GM19468 (cell line): ENCODE measurements around the gene ZNF780B.

Experiments used
- ATAC-seq: cut with Tn5 transposase; IDR thresholded peaks from one replicate; pipeline ENCODE4 v1.9.1; 2021; ENCODE audit warnings: mild to moderate bottlenecking, moderate library complexity, moderate number of reproducible peaks; ENCODE audit not compliant: unreplicated experiment; ENCODE audit errors: extremely low read depth

Gene ZNF780B

DNA sequence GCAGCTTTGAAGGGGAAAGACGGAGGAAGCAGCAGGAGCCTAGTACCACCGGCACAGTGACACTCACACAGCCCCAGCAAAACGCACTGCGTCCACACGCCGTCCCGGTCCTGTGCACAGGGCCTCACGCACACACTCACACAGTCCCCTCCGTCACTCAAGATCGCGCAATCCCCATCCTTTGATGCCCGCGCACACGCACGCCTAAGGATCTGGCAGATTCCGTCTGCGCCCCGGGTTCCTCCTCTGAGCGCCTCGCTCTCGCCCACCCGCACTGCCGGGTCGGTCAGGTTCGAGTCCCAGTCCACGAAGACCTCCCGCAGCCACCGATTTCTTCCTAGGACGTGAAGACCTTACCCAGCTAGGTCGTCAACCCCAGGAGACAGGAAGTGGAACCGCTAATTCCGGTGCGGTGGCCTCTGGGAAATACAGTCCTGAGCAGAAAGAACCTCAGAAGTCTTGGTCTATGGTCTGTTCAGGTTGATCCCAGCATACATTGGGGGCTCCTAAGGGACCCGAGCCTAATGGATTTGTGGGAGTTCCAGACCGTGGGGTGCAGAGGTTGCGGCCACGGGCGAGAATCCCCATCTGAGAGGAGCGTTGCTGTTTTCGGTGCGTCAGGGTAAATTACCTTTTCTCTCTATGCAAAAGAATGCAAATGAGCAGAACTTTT lies at the start of gene ZNF780B:
Gene ZNF780B, minus strand, starts transcription at position 400 of the 673 bp plus-strand sequence. CDS start 5,899 bp downstream, outside the sequence.
- peak; percentile 43 for ATAC-seq

DNA sequence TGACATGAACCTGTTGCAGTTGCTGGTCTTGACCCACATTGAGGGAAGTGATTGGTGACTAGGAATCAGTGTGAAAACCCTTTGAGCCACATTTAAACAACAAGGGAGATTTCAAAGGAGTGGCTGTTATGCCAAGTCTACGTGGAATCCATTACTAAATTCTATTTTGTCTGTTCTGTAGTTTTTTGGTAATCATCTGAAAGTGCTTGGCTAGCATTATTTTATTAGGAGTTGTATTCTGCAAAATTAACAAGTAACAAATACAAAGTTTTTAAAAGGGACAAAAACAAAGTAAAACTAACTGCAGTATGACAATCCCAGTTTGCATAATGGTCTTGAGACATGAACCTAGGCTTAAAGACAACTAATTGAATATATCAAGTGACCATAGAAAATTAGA lies 48.7 kb upstream of the ZNF780B start:
- ATAC-seq: no peak

DNA sequence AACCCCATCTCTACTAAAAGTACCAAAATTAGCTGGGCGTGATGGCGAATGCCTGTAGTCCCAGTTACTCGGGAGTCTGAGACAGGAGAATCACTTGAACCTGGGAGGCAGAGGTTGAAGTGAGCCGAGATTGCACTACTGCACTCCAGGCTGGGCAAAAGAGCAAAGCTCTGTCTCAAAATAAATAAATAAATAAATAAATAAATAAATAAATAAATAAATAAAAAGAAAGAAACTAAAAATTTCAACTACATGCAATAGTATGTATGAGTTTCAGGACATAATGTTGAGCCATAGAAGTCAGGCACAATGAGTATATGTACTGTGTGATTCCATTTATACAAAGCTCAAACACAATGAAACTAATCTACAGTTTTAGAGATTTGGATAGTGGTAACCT lies 47.6 kb upstream of the ZNF780B start:
- no peak for ATAC-seq

DNA sequence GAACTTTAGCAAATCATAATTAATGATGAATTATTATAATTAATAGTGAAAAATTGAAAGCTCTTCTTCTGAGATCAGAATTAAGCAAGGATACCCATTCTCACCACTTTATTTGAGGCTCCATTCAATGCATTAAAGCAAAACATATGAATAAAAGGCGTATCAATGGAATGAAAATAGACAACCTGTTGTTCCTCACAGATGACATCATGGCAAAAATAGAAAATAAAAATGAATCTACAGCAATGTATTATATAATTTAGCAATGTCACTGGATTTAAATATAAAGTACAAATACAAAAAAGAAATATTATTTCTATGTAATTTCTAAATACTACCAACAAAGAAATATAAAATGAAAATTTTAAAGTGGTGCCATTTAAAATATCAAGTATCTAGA lies 45.8 kb upstream of the ZNF780B start:
- no peak for ATAC-seq

DNA sequence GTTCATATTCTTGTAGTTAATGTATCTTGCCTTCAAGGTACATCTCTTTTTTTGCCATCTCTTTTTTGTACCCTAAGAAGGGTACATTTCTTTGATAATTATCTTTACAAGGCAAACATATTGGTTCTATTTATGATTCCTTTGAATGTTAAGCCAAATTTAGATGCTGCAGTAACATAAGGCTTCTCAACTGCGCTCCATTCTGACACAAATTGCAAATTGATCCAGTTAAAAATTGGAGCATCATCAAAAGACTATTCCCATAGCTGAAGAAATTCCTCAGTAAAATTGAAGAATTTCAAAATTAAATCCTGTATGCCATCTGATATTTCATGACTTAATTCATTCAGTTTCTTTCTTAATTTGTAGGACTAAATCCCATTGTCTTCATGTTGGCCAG lies 37.4 kb upstream of the ZNF780B start:
- no peak for ATAC-seq

DNA sequence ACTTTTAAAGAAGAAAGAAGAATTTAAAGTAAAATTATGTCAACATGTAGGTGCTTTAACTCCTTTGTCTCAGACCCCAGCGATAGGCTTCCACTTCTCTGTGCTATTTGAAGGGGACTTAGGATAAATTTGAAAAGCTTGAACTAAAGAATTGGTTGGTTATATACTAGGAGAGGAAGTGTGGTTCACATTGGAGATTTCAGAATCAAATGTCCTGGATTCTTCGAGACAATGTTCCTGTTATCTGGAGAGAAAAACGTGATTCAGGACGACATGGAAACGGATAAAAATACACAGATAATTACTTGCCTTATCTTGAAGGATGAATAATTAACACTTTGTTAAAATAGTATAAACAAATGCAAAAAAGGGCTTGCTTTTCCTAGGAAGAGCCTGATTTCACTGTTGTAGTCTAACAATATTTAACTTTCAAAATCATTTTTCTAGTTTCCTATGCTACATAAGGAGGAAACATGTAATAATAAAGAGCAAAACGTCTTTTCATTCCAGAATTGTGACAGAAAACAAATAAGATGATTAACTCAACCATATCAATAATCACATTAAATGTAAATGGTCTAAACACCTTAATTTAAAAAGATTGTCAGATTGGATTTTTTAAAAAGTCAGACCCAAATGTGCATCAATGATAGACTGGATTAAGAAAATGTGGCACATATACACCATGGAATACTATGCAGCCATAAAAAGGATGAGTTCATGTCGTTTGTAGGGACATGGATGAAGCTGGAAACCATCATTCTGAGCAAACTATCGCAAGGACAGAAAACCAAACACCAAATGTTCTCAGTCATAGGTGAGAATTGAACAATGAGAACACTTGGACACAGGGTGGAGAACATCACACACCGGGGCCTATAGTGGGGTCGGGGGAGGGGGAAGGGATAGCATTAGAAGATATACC lies 35.4 kb upstream of the ZNF780B start:
- ATAC-seq: no peak

DNA sequence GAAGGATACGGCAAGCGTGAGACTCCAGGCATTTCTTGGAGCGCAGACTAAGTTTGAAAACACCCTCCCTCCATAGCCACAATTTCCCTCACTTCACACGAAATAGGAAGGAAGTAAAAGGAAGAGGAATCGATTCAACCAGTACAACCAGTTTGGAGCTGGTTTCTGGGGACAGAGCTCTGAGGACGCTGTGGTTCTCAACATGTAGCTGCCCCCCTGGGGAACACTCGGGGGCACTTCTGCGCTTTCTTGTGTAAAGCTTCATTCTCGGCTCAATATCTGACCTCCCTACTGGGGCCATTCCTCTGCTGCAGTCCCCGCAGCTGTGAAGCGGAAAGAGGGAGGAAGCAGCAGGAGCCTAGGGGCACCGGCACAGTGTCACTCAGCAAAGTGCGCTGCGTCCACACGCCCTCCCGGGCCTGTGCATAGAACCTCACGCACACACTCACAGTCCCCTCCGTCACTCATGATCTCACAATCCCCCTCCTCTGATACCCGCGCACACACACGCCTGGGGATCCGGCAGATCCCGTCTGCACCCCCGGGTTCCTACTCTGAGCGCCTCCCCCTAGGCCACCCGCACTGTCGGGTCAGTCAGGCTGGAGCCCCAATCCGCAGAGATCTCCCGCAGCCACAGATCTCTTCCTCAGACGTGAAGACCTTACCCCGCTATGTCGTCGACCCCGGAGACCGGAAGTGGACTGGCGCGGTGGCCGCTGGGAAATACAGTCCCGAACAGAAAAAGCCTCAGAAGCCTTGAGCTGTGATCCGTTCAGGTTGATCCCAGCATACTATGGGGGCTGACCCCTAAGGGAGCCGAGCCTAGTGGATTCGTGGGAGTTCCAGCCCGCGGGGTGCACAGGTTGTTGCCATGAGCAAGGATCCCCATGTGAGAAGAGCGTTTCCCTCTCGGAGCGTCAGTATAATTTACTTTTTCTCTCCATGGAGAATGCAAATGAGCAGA lies 34.5 kb upstream of the ZNF780B start, which contains the start of gene ZNF780A:
Gene ZNF780A, minus strand, starts transcription at position 703 of the 964 bp plus-strand sequence. CDS start 6,190 bp downstream, outside the sequence.
- peak; percentile 62 for ATAC-seq

DNA sequence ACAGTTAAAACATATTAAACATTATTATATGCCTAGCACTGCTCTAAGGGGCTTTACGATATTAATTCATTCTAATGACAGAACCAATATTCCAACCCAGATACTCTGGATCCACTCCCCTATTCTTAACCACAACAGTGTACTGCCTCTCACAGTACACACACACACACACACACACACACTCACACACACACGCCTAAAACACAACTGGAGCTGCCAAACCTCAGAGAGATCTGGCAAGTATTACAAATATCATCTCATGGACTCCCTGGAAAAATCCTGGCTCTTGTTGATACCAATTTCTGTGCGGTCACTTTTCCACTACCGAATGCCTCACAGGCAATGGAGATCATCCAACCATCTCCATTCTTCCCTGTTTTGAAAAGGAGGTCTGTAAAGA lies 33.4 kb upstream of the ZNF780B start:
- no peak for ATAC-seq

DNA sequence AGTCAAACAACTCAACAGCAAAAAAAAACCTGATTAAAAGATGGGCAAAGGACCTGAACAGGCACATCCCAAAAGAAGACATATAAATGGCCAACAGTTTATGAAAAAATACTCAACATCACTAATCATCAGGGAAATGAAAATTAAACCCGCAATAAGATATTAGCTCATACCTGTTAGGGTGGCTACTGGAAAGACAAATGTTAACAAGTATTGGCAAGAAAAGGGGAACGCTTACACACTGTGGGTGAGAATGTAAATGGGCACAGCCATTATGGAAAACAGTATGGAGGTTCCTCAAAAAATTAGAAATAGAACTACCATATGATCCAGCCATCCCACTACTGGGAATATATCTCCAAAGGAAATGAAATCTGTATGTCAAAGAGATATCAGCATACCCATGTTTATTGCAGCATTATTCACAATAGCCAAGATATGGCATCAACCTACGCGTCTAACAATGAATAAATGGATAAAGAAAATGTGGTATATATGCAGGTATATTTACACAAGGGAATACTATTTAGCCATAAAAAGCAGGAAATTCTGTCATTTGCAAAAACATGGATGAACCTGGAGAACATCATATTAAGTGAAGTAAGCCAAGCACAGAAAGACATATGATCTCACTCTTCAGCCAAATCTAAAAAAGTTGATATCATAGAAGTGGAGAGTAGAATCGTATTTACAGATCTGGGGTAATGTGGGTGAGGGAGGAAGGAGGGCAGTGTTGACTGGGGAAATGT lies 32.4 kb upstream of the ZNF780B start:
- ATAC-seq: no peak

DNA sequence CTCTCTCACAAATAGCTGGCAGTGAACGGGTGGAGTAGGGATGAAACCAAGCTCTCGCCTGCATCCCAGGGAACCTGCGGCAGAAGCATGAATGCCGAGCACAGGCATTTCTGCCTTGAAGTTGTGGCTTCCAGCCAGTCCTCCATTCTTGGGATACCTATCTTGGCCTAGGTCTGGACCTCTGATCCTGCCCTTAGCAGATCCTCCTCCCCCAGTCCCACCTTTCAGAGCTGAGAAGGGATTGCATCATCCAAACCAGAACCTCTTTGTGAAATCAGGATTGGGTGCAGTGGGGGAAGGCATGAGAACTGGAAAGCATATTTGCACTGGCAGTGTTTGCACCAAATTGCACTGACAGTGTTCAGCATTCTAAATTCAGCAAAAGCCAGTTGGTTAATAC lies 28.9 kb upstream of the ZNF780B start:
- ATAC-seq: no peak

DNA sequence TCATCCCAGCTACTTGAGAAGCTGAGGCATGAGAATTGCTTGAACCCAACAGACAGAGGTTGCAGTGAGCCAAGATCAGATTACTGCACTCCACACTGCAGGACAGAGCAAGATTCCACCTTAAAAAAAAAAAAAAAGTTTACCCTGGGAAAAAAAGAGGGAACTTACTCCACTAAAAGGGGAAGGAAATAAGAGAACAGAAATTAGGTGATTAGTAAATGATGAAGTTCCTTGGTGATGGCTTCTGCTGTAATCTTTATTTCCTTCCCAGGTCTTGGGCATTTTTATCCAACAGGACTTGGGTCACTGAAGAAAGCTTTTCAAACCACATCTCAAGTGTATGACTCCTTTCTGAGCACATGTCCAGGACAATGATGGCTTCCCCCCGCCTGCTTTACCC lies 25.4 kb upstream of the ZNF780B start:
- ATAC-seq: no peak

DNA sequence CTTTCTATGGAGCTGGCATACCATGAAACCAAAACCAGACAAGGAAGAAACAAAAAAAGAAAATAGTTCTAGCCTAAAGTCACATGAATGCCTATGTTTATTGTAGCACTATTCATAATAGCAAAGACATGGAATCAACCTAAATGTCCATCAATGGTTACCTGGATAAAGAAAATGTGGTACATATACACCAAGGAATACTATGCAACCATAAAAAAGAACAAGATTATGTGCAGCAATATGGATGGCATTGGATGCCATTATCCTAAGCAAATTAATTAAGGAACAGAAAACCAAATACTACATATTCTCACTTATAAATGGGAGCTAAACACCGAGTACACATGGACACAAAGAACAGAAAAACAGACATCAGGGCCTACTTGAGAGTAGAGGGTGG lies 24.3 kb upstream of the ZNF780B start:
- ATAC-seq: no peak

DNA sequence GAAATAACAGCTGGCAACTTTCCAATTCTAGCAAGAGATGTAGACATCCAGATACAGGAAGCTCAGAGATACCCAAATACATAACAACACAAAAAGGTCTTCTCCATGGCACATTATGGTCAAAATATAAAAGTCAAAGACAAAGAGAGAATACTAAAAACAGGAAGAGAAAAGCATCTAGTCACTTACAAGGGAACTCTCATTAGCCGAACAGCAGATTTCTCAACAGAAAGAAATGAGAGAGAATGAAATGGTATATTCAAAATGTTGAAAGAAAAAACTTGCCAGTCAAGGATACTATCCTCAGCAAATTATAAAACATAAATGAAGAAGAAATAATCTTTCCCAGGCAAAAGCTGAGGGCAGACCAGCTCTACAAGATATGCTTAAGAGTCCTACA lies 22.3 kb upstream of the ZNF780B start:
- no peak for ATAC-seq

DNA sequence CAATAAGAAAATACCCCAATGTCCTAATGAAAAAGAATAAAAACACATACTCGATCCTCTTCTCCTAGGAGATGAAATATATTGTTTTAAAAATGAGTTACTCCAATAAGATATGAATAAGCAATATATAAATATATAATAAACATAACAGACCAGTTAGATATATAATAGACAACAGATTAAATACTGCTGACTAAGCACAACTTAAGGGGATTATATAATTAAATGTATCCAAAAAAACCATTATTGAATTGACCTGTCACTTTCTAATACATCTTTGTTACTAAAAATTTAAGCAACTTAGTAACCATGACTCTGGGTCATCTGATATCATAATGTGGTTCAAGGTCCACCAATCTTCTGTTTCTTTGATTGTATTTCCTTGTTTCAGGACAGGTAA lies 14.0 kb upstream of the ZNF780B start:
- no peak for ATAC-seq

DNA sequence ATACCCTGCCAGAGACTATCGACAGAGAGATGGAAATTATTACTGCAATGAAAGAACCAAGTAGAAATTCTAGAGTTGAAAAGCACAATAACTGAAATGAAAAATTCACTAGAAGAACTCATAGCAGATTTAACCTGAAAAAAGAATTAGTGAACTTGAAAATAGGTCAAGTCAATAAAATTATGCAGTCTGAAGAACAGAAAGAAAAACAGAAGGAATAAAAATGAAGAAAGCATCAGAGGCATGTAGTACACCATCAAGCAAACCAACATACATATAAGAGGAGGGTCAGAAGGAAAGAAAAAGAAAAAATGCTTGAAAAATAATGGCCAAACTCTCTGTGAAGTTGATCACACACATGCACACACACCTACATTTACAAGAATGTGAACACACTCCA lies 3.6 kb upstream of the ZNF780B start:
- no peak for ATAC-seq

DNA sequence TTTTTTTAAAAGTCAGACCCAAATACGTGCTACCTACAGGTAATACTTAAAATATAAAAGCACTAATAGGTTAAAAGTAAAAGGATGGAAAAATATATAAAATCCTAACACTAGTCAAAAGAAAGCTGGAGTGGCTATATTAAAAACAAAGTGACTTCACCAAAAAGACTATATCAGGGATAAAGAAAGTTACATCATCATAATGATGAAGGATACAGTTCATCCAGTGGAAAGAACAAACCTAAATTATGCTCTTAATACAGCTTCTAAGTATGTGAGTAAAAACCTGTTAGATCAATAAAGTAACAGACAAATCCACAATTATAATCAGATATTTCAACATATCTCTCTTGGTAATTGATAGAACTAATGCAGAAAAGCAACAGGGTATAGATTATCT lies 1.1 kb upstream of the ZNF780B start:
- ATAC-seq: no peak

DNA sequence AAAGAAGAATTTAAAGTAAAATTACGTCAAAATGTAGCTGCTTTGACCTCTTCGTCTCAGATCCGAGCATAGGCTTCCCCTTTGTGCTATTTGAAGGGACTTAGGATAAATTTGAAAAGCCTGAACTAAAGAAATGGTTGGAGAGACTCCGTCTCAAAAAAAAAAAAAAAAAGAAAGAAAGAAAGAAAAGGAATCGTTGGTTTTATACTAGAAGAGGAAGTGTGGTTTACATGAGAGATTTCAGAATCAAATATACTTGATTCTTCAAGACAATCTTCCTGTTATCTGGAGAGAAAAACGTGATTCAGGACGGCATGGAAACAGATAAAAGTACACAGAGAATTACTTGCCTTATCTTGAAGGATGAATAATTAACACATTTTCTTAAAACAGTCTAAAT lies 474 bp upstream of the ZNF780B start:
- ATAC-seq: no peak

DNA sequence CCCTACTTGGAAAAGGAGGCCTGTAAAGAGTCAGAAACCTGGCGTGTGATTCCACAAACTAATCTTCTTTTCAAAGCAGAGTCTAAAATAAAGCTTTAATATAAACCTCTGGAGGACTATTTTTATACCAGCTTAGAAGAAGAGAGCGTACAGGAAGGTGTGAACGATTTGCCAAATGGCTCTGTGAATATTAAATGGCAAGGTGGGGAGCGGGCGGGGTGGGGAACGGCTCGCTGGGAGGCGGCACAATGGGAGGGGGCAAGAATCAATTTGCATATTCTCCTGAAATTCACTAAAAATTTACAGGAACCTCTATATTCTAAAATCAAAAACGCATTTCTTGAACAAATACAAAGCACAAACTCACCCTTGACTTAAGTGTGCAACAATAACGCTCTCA lies 982 bp downstream of the ZNF780B start:
- no peak for ATAC-seq

DNA sequence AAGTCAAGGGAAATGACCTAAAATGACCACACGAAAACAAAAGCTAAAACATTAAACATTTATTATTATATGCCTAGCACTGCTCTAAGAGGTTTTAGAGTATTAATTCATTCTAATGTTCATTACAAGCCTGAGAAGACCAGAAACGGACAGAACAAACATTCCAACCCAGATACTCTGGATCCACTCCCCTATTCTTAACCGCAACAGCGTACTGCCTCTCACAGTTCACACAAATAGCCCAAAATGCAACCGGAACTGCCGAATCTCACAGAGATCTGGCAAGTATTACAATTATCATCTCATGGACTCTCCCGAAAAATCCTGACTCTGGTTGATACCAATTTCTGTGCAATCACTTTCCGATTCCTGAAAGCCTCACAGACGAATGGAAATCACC lies 1.4 kb downstream of the ZNF780B start:
- ATAC-seq: no peak

DNA sequence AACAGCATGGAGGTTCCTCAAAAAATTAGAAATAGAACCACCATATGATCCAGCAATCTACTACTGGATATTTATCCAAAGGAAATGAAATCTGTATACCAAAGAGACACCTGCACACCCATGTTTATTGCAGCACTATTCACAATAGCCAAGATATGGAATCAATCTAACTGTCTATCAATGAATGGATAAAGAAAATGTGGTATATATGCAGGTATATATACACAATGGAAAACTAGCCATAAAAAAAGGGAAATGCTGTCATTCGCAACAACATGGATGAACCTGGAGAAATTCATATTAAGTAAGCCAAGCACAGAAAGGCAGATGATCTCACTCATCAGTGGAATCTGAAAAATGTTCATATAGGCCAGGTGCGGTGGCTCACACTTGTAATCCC lies 2.5 kb downstream of the ZNF780B start:
- no peak for ATAC-seq
